ENCODE results near the gene BAHD1.

DNA sequence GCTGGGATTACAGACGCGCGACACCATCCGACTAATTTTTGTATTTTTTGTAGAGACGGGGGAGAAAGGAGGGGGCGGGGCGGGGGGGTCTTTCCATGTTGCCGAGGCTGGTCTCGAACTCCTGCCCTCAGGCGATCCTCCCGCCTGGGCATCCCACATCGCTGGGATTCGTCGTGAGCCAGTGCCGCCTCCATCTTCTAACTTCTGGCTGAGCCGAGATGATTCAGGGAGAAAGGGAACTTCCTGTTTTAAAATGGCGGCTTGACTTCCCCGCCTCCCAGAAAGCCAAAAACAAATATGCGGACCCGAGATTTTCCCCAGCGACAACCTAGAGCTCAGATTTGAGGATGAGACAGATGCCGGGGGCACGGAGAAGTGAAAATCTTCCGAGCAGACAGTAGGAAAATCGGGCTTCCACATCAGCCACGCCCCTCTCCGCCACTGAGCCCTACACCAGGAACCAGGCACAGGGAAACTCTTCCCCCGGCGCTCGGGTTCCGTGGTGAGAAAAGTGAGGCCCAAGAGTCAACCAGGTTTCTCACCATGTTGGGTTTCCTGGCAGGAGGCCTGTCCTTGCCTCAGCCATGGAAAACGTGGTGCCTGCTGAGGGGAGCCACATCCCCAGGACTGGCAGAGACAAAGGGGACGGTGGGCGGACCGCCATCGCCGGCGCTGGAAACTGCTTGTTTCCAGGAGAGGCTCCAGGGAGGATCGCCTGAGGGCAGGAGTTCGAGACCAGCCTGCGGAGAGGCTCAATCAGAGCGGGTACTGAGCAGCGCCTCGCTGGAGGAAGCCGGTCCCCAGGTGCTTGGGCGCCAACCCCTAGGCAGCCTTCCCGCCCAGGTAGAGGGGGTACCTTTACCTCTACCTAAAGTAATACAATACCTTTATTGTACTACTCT, 48.8 kb downstream of the BAHD1 start:
- no peak for TF ChIP-seq CTCF (IDR thresholded peaks at IDR 0.05 in 4 of 5, conservative IDR thresholded peaks at IDR 0.05 in 1 of 5)
- TF ChIP-seq POLR2A (IDR thresholded peaks at IDR 0.05): no peak

Data from gastrocnemius medialis (tissue), 4 donors.